H1 (cell line): ENCODE data around the gene PEX5L. TPM values are rescaled to one million over a fixed set of nuclear protein-coding genes. Genes with fewer than 3 reads are reported as not detected.

Source experiments
- CTCF ChIA-PET: fragments of 300-600 bp; sonication (Branson Sonifier 250); formaldehyde crosslinking; loops from one replicate; lab custom pipeline; 2021; ENCODE audit not compliant: partially characterized antibody; lab: Charles Lee
- POLR2A ChIA-PET: fragments of 300-600 bp; sonication (Branson Sonifier 250); formaldehyde crosslinking; loops from one replicate; lab custom pipeline; 2021; ENCODE audit warnings: inconsistent platforms; ENCODE audit not compliant: partially characterized antibody; lab: Charles Lee
- DNase-seq, 2 experiments: peaks; one replicate each; pipeline versions ENCODE4 v3.0.0 to v3.0.0-alpha.2; 2010 to 2022; ENCODE audit warnings: low spot score in 2 of 2, low read depth in 1 of 2, mixed read lengths in 1 of 2
- FAIRE-seq: peaks from 2 replicates; lab custom pipeline; 2011; peaks lifted over from hg19 to GRCh38; lab: Jason Lieb, UNC
- H2AFZ ChIP-seq: 2 replicates; pipeline ENCODE4 v1.8.1; 2012; ENCODE audit warnings: low read length, inconsistent platforms
- H2AK5ac ChIP-seq: 2 replicates; pipeline ENCODE4 v1.6.1; 2013; ENCODE audit warnings: low read depth, low read length
- H2BK120ac ChIP-seq: replicated peaks from 2 replicates; pipeline ENCODE3; 2013; ENCODE audit warnings: low read depth, low read length, inconsistent platforms
- H2BK12ac ChIP-seq: 2 replicates; pipeline ENCODE4 v1.6.1; 2013; ENCODE audit warnings: low read depth, low read length
- H2BK15ac ChIP-seq: 2 replicates; pipeline ENCODE4 v1.6.1; 2013; ENCODE audit warnings: low read length
- H2BK20ac ChIP-seq: 2 replicates; pipeline ENCODE4 v1.6.1; 2013; ENCODE audit warnings: low read length
- H2BK5ac ChIP-seq: 2 replicates; pipeline ENCODE4 v1.6.1; 2013; ENCODE audit warnings: low read depth, low read length
- H3K14ac ChIP-seq: 2 replicates; pipeline ENCODE4 v1.6.1; 2013; ENCODE audit warnings: inconsistent platforms; ENCODE audit not compliant: insufficient read length
- H3K18ac ChIP-seq: 2 replicates; pipeline ENCODE4 v1.6.1; 2013; ENCODE audit warnings: low read length; ENCODE audit errors: extremely low read depth
- H3K23ac ChIP-seq: 2 replicates; pipeline ENCODE4 v1.6.1; 2013; ENCODE audit warnings: inconsistent platforms; ENCODE audit not compliant: insufficient read length
- H3K23me2 ChIP-seq: 2 replicates; pipeline ENCODE4 v1.6.1; 2013; ENCODE audit warnings: low read depth, low read length
- H3K27ac ChIP-seq: 2 replicates; pipeline ENCODE4 v1.6.1; 2011; ENCODE audit warnings: low read depth, low read length, inconsistent platforms
- H3K27me3 ChIP-seq, 4 experiments: replicated peaks in 1 of 4; 1 replicate in 1 of 4; 2 replicates in 3 of 4; pipeline versions ENCODE4 v1.6.1 to v1.8.1; 2011 to 2013; ENCODE audit warnings: low read length in 3 of 4, mild to moderate bottlenecking in 3 of 4, inconsistent platforms in 2 of 4, mixed read lengths in 2 of 4, moderate library complexity in 1 of 4; ENCODE audit not compliant: control insufficient read depth in 3 of 4, insufficient read depth in 3 of 4; ENCODE audit errors: extremely low read depth in 1 of 4
- H3K36me3 ChIP-seq, 4 experiments: 2 replicates each; pipeline versions ENCODE4 v1.6.1 to v1.8.1; 2011 to 2013; ENCODE audit warnings: mild to moderate bottlenecking in 4 of 4, low read length in 3 of 4, moderate library complexity in 2 of 4, control low read depth in 1 of 4, inconsistent platforms in 1 of 4; ENCODE audit not compliant: insufficient read depth in 4 of 4, control insufficient read depth in 2 of 4
- H3K4ac ChIP-seq: replicated peaks from 2 replicates; pipeline ENCODE3; 2013; ENCODE audit warnings: low read length, low read depth, mixed read lengths, inconsistent platforms; ENCODE audit not compliant: insufficient read length
- H3K4me1 ChIP-seq, 4 experiments: replicated peaks in 1 of 4; 1 replicate in 1 of 4; 2 replicates in 3 of 4; pipeline versions ENCODE4 v1.6.1 to v1.8.1; 2011 to 2013; ENCODE audit warnings: low read length in 3 of 4, inconsistent platforms in 2 of 4, mixed read lengths in 1 of 4; ENCODE audit not compliant: insufficient read depth in 4 of 4, control insufficient read depth in 3 of 4
- H3K4me2 ChIP-seq, 2 experiments: 2 replicates each; pipeline versions ENCODE4 v1.6.1 to v1.8.1; 2011 to 2013; ENCODE audit warnings: low read depth in 2 of 2, low read length in 2 of 2, control low read depth in 1 of 2, inconsistent platforms in 1 of 2, mild to moderate bottlenecking in 1 of 2; ENCODE audit not compliant: insufficient read depth in 1 of 2
- H3K4me3 ChIP-seq, 4 experiments: fragments of 200-600, 300-600 bp in 1 of 4; sonication (generic), shearing (Covaris generic), sonication (Bioruptor Twin) in 1 of 4; 2 replicates each; pipeline versions ENCODE4 v1.5.1 to v1.8.1; 2011 to 2016; ENCODE audit warnings: low read length in 4 of 4, low read depth in 3 of 4, control low read depth in 2 of 4, inconsistent platforms in 2 of 4, mild to moderate bottlenecking in 2 of 4, mixed read lengths in 1 of 4, moderate library complexity in 1 of 4; ENCODE audit not compliant: insufficient read depth in 2 of 4; ENCODE audit errors: extremely low read depth in 1 of 4
- H3K56ac ChIP-seq: replicated peaks from 2 replicates; pipeline ENCODE3; 2013; ENCODE audit warnings: low read depth, mild to moderate bottlenecking, mixed read lengths, low read length, inconsistent platforms; ENCODE audit not compliant: insufficient read length
- H3K79me1 ChIP-seq: 2 replicates; pipeline ENCODE4 v1.6.1; 2013; ENCODE audit warnings: low read depth, low read length, control low read depth
- H3K79me2 ChIP-seq, 2 experiments: 2 replicates each; pipeline versions ENCODE4 v1.6.1 to v1.8.1; 2012 to 2013; ENCODE audit warnings: low read length in 2 of 2, mild to moderate bottlenecking in 2 of 2, inconsistent platforms in 1 of 2; ENCODE audit not compliant: insufficient read depth in 2 of 2, control insufficient read depth in 1 of 2
- H3K9ac ChIP-seq, 4 experiments: replicated peaks in 1 of 4; 1 replicate in 1 of 4; 2 replicates in 3 of 4; pipeline versions ENCODE4 v1.6.1 to v1.8.1; 2011 to 2013; ENCODE audit warnings: low read depth in 3 of 4, low read length in 3 of 4, control low read depth in 2 of 4, mild to moderate bottlenecking in 2 of 4, moderate library complexity in 2 of 4, inconsistent platforms in 1 of 4; ENCODE audit errors: extremely low read depth in 1 of 4
- H3K9me3 ChIP-seq, 2 experiments: 2 replicates each; pipeline versions ENCODE4 v1.6.1 to v1.8.1; 2012 to 2013; ENCODE audit warnings: mild to moderate bottlenecking in 2 of 2, moderate library complexity in 2 of 2, control low read depth in 1 of 2, inconsistent platforms in 1 of 2, low read depth in 1 of 2, low read length in 1 of 2, mixed read lengths in 1 of 2; ENCODE audit not compliant: insufficient read depth in 2 of 2
- H4K20me1 ChIP-seq, 2 experiments: replicated peaks in 1 of 2; 2 replicates each; pipeline versions ENCODE3 to v1.8.1; 2011 to 2013; ENCODE audit warnings: inconsistent platforms in 2 of 2, low read length in 2 of 2, mild to moderate bottlenecking in 1 of 2; ENCODE audit not compliant: insufficient read depth in 2 of 2, control insufficient read depth in 1 of 2
- H4K5ac ChIP-seq: 2 replicates; pipeline ENCODE4 v1.6.1; 2013; ENCODE audit warnings: low read length, low read depth, mixed read lengths, inconsistent platforms; ENCODE audit not compliant: insufficient read length
- H4K8ac ChIP-seq: 2 replicates; pipeline ENCODE4 v1.8.0; 2013; ENCODE audit warnings: mild to moderate bottlenecking, moderate library complexity, low read length, inconsistent platforms; ENCODE audit not compliant: insufficient read depth; ENCODE audit errors: extremely low read depth
- H4K91ac ChIP-seq: replicated peaks from 2 replicates; pipeline ENCODE3; 2013; ENCODE audit warnings: low read length, mixed read lengths, inconsistent platforms; ENCODE audit not compliant: insufficient read length
- CBX8 ChIP-seq: fragments of 300-800, 300-1000 bp; sonication (generic); IDR thresholded peaks from 2 replicates; pipeline ENCODE4 v1.7.1; 2016; ENCODE audit warnings: low read depth, low read length, borderline replicate concordance
- CTBP2 ChIP-seq: IDR thresholded peaks from 2 replicates; pipeline ENCODE4 v1.7.0; 2011; ENCODE audit warnings: borderline replicate concordance, mild to moderate bottlenecking, moderate library complexity, mixed read lengths, low read length; ENCODE audit not compliant: insufficient read depth, insufficient read length
- EZH2 ChIP-seq: fragments of 200-600 bp; sonication (generic); IDR thresholded peaks from 2 replicates; pipeline ENCODE4 v1.7.1; 2012; ENCODE audit warnings: low read depth, mild to moderate bottlenecking, moderate library complexity, low read length, inconsistent platforms; ENCODE audit not compliant: severe bottlenecking
- FOSL1 ChIP-seq: IDR thresholded peaks from 2 replicates; pipeline ENCODE4 v1.6.1; 2011; ENCODE audit warnings: mild to moderate bottlenecking, low read depth, low read length, moderate library complexity; ENCODE audit not compliant: insufficient read depth
- KDM1A ChIP-seq: fragments of 200-600, 300-600 bp; sonication (generic); IDR thresholded peaks from 2 replicates; pipeline ENCODE4 v1.7.1; 2016; ENCODE audit warnings: mild to moderate bottlenecking, low read length, borderline replicate concordance
- PHF8 ChIP-seq: fragments of 200-600 bp; sonication (generic); conservative IDR thresholded peaks from 2 replicates; pipeline ENCODE4 v1.7.1; 2012; ENCODE audit warnings: low read depth, mild to moderate bottlenecking, inconsistent platforms, low read length, moderate library complexity
- SP1 ChIP-seq: IDR thresholded peaks from 2 replicates; pipeline ENCODE4 v1.6.1; 2011; ENCODE audit warnings: low read depth, low read length
- WGBS, 2 experiments: shearing (Covaris generic) in 1 of 2; methylation state at CpG; one replicate each; pipeline versions ENCODE4 v1.1.6 to v1.1.7; 2013 to 2015; ENCODE audit warnings: low lambda C conversion rate in 2 of 2, mixed read lengths in 2 of 2, inconsistent platforms in 1 of 2, low coverage in 1 of 2, missing lambda C conversion rate in 1 of 2; ENCODE audit not compliant: insufficient replicate concordance in 2 of 2, insufficient coverage in 1 of 2, insufficient read length in 1 of 2; ENCODE audit errors: extremely low coverage in 1 of 2, missing lambda C conversion rate in 1 of 2; 5-methylcytosine and 5-hydroxymethylcytosine counted together
- polyA plus RNA-seq, 7 experiments: library from polyadenylated mRNA; depleted of rRNA in 3 of 7; stranded (reverse) in 5 of 7; unstranded in 2 of 7; fragments of >200 nt in 5 of 7; fragments of 200-250 nt in 2 of 7; gene quantifications; 1 replicate in 5 of 7; 2 replicates in 1 of 7; 4 replicates in 1 of 7; pipeline versions ENCODE4 v1.2.1 to v1.2.3, GENCODE V29; 2011 to 2013; ENCODE audit warnings: missing spikeins in 2 of 7, mixed read lengths in 2 of 7
- total RNA-seq: library from RNA; stranded (reverse); fragmentation: NEBNext Ultra II Directional; extraction: Animal tissue kit (Norgen Biotek cat#: 25700); gene quantifications from 2 replicates; pipeline ENCODE4 v1.2.1, GENCODE V29; 2021

Gene PEX5L
- total and polyA plus RNA-seq, 2 of the 8 experiments (the other 6 are each of a cell fraction or from before 2014, with no cell fraction given) = 0.80 to 4.2 TPM

GRCh38 chr3:179953993-179954870, 82.5 kb downstream of the PEX5L start:
- Histone ChIP-seq H3K14ac (no peak overlapping the region), H3K79me2 (no peaks in the 10 kb centered on the region)
- no peak for FAIRE-seq

More at GRCh38 chr3:179953993-179954870, 82.5 kb downstream of the PEX5L start:
- H3K4me3 ChIP-seq = no peak overlapping the region
- H3K27me3 ChIP-seq = no peaks in the 10 kb centered on the region
- H3K23me2 ChIP-seq = no peaks in the 10 kb centered on the region
- H3K4me1 ChIP-seq = peaks cover 4 to 12% (median 7%) of the 10 kb centered on the region in 4 experiments; a peak in 6 of 7 replicates
- H3K23ac ChIP-seq = no peak overlapping the region
- H3K9ac ChIP-seq = no peak overlapping the region
- no peaks in the 10 kb centered on the region for H3K9me3 ChIP-seq
- H4K20me1 ChIP-seq = no peaks in the 10 kb centered on the region
- no peak overlapping the region for H3K27ac ChIP-seq
- no peaks in the 10 kb centered on the region for H3K79me1 ChIP-seq
- H2BK120ac ChIP-seq = no peak overlapping the region
- DNase-seq = no peak
- H3K56ac ChIP-seq = no peak overlapping the region
- no peak overlapping the region for H3K4ac ChIP-seq
- no peak overlapping the region for H2BK5ac ChIP-seq
- no peak overlapping the region for H3K18ac ChIP-seq
- H4K8ac ChIP-seq = no peak overlapping the region
- 64% methylated on average over 8 of the region's 8 CpGs; no CpG with 5 or more reads in 1 of the 2 experiments for WGBS, 2 experiments
- no peaks in the 10 kb centered on the region for H3K36me3 ChIP-seq
- H2BK15ac ChIP-seq = no peak overlapping the region
- no peak overlapping the region for H2BK20ac ChIP-seq
- no peak overlapping the region for H3K4me2 ChIP-seq
- H2AK5ac ChIP-seq = no peak overlapping the region
- POLR2A ChIA-PET = interaction anchor here (0.7 to 1.8 kb wide), 3 partner anchors 8 to 82 kb away, joined by 3 to 5 read pairs (median 4); no protein-coding TSS in a partner anchor
- H4K91ac ChIP-seq = no peak overlapping the region
- no peak overlapping the region for H2AFZ ChIP-seq
- CTCF ChIA-PET = interaction anchor here (2.2 kb wide), 1 partner anchor 26 kb away, joined by 11 read pairs; no protein-coding TSS in a partner anchor
- H2BK12ac ChIP-seq = no peak overlapping the region
- no peak for TF ChIP-seq SP1
- TF ChIP-seq PHF8 = no peak
- no peak for TF ChIP-seq CTBP2
- no peak for TF ChIP-seq KDM1A
- no peak for TF ChIP-seq CBX8
- TF ChIP-seq FOSL1 = no peak
- no peak for TF ChIP-seq EZH2
- no peak overlapping the region for H4K5ac ChIP-seq
